Ovary (tissue), 3 donors: Measurements from ENCODE around the gene GATB.

ENCODE experiments used
- EP300 ChIP-seq: sonication (generic); formaldehyde crosslinking; IDR thresholded peaks from one replicate; pipeline ENCODE4 v1.6.1; 2017; ENCODE audit warnings: antibody characterized with exemption
- POLR2A ChIP-seq: fragments of 450-650 bp; IDR thresholded peaks from one replicate; pipeline ENCODE4 v1.6.1; 2017; ENCODE audit warnings: antibody characterized with exemption, mild to moderate bottlenecking, moderate library complexity
- TF ChIP-seq, protein P1 (sequence below), 3 donors: fragments of 450-650 bp in 2 of 3; fragments of 200-600 bp in 1 of 3; IDR thresholded peaks; one replicate each; pipeline versions ENCODE4 v1.5.1 to v1.8.0; 2016 to 2022; ENCODE audit warnings: antibody characterized with exemption in 3 of 3, mild to moderate bottlenecking in 1 of 3
- donor health status: DM: no; HTN: no; CAD: no.

GRCh38 chr4:151692821-151693673, 67.8 kb downstream of the GATB start:
- TF ChIP-seq, protein P1, sequence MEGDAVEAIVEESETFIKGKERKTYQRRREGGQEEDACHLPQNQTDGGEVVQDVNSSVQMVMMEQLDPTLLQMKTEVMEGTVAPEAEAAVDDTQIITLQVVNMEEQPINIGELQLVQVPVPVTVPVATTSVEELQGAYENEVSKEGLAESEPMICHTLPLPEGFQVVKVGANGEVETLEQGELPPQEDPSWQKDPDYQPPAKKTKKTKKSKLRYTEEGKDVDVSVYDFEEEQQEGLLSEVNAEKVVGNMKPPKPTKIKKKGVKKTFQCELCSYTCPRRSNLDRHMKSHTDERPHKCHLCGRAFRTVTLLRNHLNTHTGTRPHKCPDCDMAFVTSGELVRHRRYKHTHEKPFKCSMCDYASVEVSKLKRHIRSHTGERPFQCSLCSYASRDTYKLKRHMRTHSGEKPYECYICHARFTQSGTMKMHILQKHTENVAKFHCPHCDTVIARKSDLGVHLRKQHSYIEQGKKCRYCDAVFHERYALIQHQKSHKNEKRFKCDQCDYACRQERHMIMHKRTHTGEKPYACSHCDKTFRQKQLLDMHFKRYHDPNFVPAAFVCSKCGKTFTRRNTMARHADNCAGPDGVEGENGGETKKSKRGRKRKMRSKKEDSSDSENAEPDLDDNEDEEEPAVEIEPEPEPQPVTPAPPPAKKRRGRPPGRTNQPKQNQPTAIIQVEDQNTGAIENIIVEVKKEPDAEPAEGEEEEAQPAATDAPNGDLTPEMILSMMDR (IDR thresholded peaks at IDR 0.05): no peak
- TF ChIP-seq POLR2A: no peak
- no peak for TF ChIP-seq EP300
